Measurements from ENCODE around the gene KRTAP11-1. TPM values are rescaled to one million over a fixed set of nuclear protein-coding genes. Genes with fewer than 3 reads are reported as not detected.

The KRTAP11-1 gene
- total and polyA plus RNA-seq, 2 of the 13 experiments (the other 11 are each of a cell fraction or from before 2014, with no cell fraction given) = not detected

- Histone ChIP-seq H3K9ac (ENCODE audit: insufficient read depth, low read depth, low read length) (no peak overlapping the region), H3K27me3 (ENCODE audit: control insufficient read depth in 1 of 2, insufficient read depth in 2 of 2, low read length in 2 of 2) (no peaks in the 10 kb centered on the region), H3K79me2 (ENCODE audit: insufficient read depth, low read length) (no peaks in the 10 kb centered on the region), H3K4me1 (ENCODE audit: insufficient read depth, low read length) (no peaks in the 10 kb centered on the region), H3K9me3 (ENCODE audit: low read length) (peaks cover 88% of the 10 kb centered on the region), H2AFZ (ENCODE audit: low read length) (no peak overlapping the region), H3K4me2 (ENCODE audit: low read depth, low read length) (no peak overlapping the region), H3K4me3 (replicated peaks in 1 of 3; ENCODE audit: insufficient read depth in 1 of 3, low read depth in 2 of 3, low read length in 3 of 3) (no peak overlapping the region), H4K20me1 (ENCODE audit: insufficient read depth, low read length) (no peaks in the 10 kb centered on the region), H3K27ac (ENCODE audit: extremely low read length, insufficient read depth, low read length) (no peak overlapping the region), H3K36me3 (replicated peaks in 1 of 2; ENCODE audit: control insufficient read depth in 1 of 2, insufficient read depth in 2 of 2, low read length in 2 of 2) (no peaks in the 10 kb centered on the region)
- in situ Hi-C loops (cut with HindIII; ENCODE audit: extremely low pct_ligation_motif_present, low pct_unique_long_range_greater_than_20kb) (no loop called here), intact Hi-C loops (cut with micrococcal nuclease; ENCODE audit: unreplicated experiment) (no loop called here)
- TF ChIP-seq GTF2F1 (IDR thresholded peaks at IDR 0.05; ENCODE audit: low read length) (no peak), ZNF207 (IDR thresholded peaks at IDR 0.05; ENCODE audit: borderline replicate concordance) (no peak), SMYD3 (CRISPR knock-in tag; IDR thresholded peaks at IDR 0.05) (no peak), TIGD3 (CRISPR knock-in tag; IDR thresholded peaks at IDR 0.05; ENCODE audit: borderline replicate concordance) (no peak), KLF12 (CRISPR knock-in tag; IDR thresholded peaks at IDR 0.05; ENCODE audit: borderline replicate concordance) (no peak), CENPX (CRISPR knock-in tag; IDR thresholded peaks at IDR 0.05) (no peak), RBM22 (optimal IDR thresholded peaks at IDR 0.05; ENCODE audit: low read length) (no peak)
- ATAC-seq = no peak
- ChIA-PET CTCF (ENCODE audit: low intra/inter-chr PET ratio, low total read pairs) (no interaction called here), POLR2A (no interaction called here)
- 25% methylated on average over 8 of the region's 8 CpGs for WGBS (ENCODE audit: low lambda C conversion rate)
- DNase-seq (ENCODE audit: low spot score) = no peak
- BruUV-seq (replicated peaks) = no TSS peak
- no peak for FAIRE-seq
These were observed 1.7 kb upstream of the KRTAP11-1 start for GRCh38 chr21:30882866-30883597.

GRCh38 chr21:30880914-30881313, 466 bp downstream of the KRTAP11-1 start:
- ChIA-PET CTCF (ENCODE audit: low intra/inter-chr PET ratio, low total read pairs) (no interaction called here), POLR2A (no interaction called here)
- Histone ChIP-seq H3K9me3 (ENCODE audit: low read length) (peaks cover 88% of the 10 kb centered on the region), H3K36me3 (replicated peaks in 1 of 2; ENCODE audit: control insufficient read depth in 1 of 2, insufficient read depth in 2 of 2, low read length in 2 of 2) (no peaks in the 10 kb centered on the region), H2AFZ (ENCODE audit: low read length) (no peak overlapping the region), H3K27ac (ENCODE audit: extremely low read length, insufficient read depth, low read length) (no peak overlapping the region), H3K4me3 (replicated peaks in 1 of 3; ENCODE audit: insufficient read depth in 1 of 3, low read depth in 2 of 3, low read length in 3 of 3) (no peak overlapping the region), H4K20me1 (ENCODE audit: insufficient read depth, low read length) (no peaks in the 10 kb centered on the region), H3K4me1 (ENCODE audit: insufficient read depth, low read length) (no peaks in the 10 kb centered on the region), H3K27me3 (ENCODE audit: control insufficient read depth in 1 of 2, insufficient read depth in 2 of 2, low read length in 2 of 2) (no peaks in the 10 kb centered on the region), H3K4me2 (ENCODE audit: low read depth, low read length) (no peak overlapping the region), H3K9ac (ENCODE audit: insufficient read depth, low read depth, low read length) (no peak overlapping the region), H3K79me2 (ENCODE audit: insufficient read depth, low read length) (no peaks in the 10 kb centered on the region)
- in situ Hi-C loops (cut with HindIII; ENCODE audit: extremely low pct_ligation_motif_present, low pct_unique_long_range_greater_than_20kb) (no loop called here), intact Hi-C loops (cut with micrococcal nuclease; ENCODE audit: unreplicated experiment) (no loop called here)
- DNase-seq (ENCODE audit: low spot score) = no peak
- no TSS peak for BruUV-seq (replicated peaks)
- TF ChIP-seq ZNF3 (CRISPR knock-in tag; IDR thresholded peaks at IDR 0.05) = no peak
- TF ChIP-seq ELF3 (CRISPR knock-in tag; IDR thresholded peaks at IDR 0.05) = no peak
- no peak for TF ChIP-seq TIGD3 (CRISPR knock-in tag; IDR thresholded peaks at IDR 0.05; ENCODE audit: borderline replicate concordance)
- TF ChIP-seq NKX3-1 (CRISPR knock-in tag; IDR thresholded peaks at IDR 0.05) = no peak
- no peak for TF ChIP-seq ZNF768 (CRISPR knock-in tag; IDR thresholded peaks at IDR 0.05)
- no peak for TF ChIP-seq ZNF275 (CRISPR knock-in tag; IDR thresholded peaks at IDR 0.05; ENCODE audit: borderline replicate concordance)
- no peak for TF ChIP-seq SP5 (CRISPR knock-in tag; IDR thresholded peaks at IDR 0.05; ENCODE audit: borderline replicate concordance, low read depth)
- TF ChIP-seq KMT2A (CRISPR knock-in tag; IDR thresholded peaks at IDR 0.05) = no peak
- ATAC-seq = no peak
- no peak for FAIRE-seq
- 47% methylated on average over 6 of the region's 12 CpGs for WGBS (ENCODE audit: low lambda C conversion rate)

Measured in HepG2 (cell line).